ENCODE data around the gene MAX. TPM values are rescaled to one million over a fixed set of nuclear protein-coding genes. Genes with fewer than 3 reads are reported as not detected.

MAX gene, protein sequence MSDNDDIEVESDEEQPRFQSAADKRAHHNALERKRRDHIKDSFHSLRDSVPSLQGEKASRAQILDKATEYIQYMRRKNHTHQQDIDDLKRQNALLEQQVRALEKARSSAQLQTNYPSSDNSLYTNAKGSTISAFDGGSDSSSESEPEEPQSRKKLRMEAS
- total RNA-seq, result 97.5 TPM
- long read RNA-seq, transcript MAX-204 (4 exons, 1,973 nt), result major isoform, 19 of 66 reads
- long read RNA-seq, transcript MAX-205 (5 exons, 1,546 nt), result minor isoform, 17 of 66 reads
- long read RNA-seq, partial matches to known transcripts, result 3 of 66 reads
- long read RNA-seq, other reads (novel, unspliced or antisense), result 22 of 66 reads

DNA sequence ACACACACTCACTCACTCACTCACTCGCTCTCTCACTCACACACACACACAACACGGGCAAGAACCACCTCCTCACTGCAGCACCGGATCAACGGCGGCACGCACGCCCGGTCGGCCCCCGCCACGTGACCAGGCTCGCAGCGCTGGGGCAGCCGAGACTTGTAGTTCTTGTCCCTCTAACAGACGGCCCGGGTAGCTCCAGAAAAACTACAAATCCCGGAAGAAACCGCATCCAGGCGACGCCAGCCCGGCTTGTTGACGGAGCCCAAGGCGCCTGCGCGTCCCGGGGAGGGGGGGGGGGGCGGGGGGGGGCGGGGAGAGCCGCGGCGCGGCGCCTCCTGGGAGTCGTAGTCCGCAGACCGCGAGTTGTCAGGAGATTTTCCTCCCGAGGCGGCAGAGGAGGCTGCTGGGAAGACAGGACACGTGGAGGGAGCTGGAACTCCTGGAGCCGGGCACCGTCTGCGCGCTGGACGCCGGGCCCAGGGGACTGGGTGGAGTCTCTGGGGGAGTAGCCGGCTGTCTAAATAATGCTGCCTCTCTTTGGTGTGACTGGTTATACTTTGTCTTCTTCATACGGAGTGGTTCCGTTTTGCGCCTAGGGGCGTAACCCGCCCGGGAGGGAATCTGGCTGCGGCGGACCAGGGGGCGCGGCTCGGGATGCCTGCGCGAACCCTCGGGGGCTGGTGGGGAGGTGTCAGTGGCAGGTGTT, at the start of gene MAX:
MAX (minus strand) TSS at position 77 of the 709 bp plus-strand sequence. CDS start 178 bp downstream, outside the sequence.
- DNase-seq (ENCODE audit: low spot score), result peak; percentile 100

DNA sequence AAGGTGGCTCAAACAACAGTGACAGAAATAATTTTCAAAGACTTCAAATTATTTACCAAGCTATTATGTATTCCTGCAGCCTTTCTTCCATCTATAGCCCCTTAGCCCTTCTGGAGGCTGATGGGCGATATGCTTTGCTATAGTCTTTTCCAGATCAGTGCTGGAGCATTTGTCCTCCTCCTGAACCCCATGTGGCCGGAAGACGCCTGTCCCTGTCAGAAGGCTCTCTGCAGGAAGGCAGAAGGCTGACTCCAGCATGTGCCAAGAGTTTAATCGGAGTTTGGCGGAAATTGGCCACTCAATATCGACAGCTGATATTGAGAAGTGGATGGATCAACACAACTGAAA, 49.3 kb upstream of the MAX start:
- DNase-seq (ENCODE audit: low spot score), result no peak

- no peak for DNase-seq (ENCODE audit: low spot score)
Observed at GRCh38 chr14:65150898-65151608, 48.7 kb upstream of the MAX start.

DNA sequence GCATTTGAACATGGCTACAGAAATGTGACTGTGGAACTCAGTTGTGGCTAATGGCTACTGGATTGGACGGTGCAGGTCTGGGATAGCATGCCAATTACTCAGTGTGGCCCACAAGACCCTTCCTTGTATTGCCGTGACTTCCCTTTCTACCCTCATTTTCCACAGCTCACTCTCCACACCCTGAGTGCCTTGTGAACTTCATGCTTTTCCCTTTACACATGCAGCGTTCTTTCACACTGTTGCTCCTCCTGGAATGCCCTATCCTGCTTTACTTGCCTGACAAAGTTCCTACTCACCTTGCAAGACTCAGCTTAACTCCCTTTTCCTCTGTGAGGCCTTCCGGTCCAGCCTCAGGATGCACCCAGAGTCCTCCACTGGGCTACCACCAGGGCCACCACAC, 46.8 kb upstream of the MAX start:
- DNase-seq (ENCODE audit: low spot score), result no peak

- DNase-seq (ENCODE audit: low spot score), result no peak
Observed at GRCh38 chr14:65144170-65144569, 41.9 kb upstream of the MAX start.

GRCh38 chr14:65142914-65143625, 40.8 kb upstream of the MAX start:
- no peak for DNase-seq (ENCODE audit: low spot score)

GRCh38 chr14:65142429-65142828, 40.1 kb upstream of the MAX start:
- DNase-seq (ENCODE audit: low spot score), result no peak

DNA sequence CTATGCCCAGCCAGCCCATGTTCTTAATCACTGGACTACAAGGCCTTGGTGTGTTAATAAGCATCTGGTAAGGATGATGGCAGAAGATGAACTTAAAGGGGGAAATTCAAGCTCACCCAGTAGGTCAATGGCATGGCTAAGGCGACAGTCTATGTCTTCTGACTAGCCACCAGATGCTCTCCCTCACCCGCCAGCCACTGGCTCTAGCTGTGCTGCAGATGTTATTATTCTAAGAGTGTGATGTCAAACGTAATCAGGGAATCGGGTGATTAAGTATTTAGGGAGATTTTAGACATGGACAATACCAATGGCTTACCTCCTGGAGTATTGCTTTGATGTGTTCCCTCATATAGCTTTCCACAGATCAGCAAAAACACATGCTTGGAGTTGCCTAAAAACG, 39.2 kb upstream of the MAX start:
- DNase-seq (ENCODE audit: low spot score), result no peak

- DNase-seq (ENCODE audit: low spot score), result no peak
Observed at GRCh38 chr14:65137648-65138307, 35.5 kb upstream of the MAX start.

DNA sequence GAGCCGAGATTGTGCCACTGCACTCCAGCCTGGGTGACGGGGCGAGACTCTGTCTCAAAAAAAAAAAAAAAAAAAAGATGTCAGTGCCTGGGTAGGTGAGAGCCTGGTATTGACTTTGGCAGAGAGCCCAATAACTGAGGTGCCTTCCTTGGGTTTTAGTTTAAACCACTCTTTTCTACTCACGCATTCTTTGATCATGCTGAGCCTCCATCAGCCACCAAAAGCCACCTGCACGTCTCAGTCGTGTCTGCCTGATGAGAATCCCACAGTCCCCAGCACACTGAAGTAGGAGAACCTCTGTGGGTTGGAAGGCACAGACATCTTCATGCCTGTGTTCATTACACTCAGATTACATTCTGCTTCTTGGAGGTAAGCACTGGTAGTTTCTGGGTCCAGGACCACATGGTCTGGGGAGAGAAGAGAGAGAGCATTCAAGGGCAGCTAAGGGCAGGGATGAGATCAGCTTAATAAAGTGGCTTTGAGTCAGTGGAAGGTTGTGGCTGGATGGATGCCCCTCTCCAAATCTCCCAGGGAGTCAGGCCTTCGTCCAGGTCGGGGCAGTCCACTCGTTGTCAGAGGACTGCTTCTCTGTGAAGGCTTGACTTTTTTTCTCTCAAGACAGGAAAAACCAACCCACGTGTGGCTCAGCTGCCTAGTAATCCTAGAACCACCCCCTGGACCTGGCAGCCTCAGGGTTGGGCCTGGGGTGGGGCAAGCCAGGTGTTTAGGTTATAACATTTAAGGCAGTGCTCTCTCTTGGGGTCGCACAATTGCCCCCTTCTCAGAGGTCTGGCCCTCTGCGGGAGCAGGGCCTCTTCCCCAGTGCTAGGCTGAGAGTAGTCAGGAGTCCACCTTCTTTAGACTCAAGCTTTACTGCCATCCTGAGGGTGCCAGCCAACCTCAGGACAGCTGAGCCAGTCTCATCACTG, 32.6 kb upstream of the MAX start:
- DNase-seq (ENCODE audit: low spot score), result no peak

GRCh38 chr14:65132855-65133254, 30.5 kb upstream of the MAX start:
- no peak for DNase-seq (ENCODE audit: low spot score)

- DNase-seq (ENCODE audit: low spot score), result no peak
Observed at GRCh38 chr14:65131301-65131701, 29.0 kb upstream of the MAX start.

GRCh38 chr14:65128096-65128495, 25.8 kb upstream of the MAX start:
- no peak for DNase-seq (ENCODE audit: low spot score)

GRCh38 chr14:65117769-65118745, 15.7 kb upstream of the MAX start:
- DNase-seq (ENCODE audit: low spot score), result no peak

DNA sequence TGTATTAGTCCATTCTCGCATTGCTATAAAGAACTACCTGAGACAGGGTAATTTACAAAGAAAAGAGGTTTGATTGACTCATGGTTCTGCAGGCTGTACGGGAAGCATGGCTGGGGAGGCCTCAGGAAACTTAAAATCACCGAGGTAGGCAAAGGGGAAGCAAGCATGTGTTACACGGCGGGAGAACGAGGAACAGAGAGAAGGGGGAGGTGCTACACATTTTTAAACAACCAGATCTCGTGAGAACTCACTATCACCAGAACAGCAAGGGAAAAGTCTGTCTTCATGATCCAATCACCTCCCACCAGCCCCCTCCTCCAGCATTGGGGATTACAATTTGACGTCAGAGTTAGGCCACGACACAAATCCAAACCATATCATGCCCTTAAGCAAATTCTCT, 13.3 kb upstream of the MAX start:
- DNase-seq (ENCODE audit: low spot score), result no peak

- DNase-seq (ENCODE audit: low spot score), result no peak
Observed at GRCh38 chr14:65110525-65110924, 8.2 kb upstream of the MAX start.

- no peak for DNase-seq (ENCODE audit: low spot score)
Observed at GRCh38 chr14:65109357-65109756, 7.0 kb upstream of the MAX start.

GRCh38 chr14:65107200-65107599, 4.9 kb upstream of the MAX start:
- DNase-seq (ENCODE audit: low spot score), result no peak

DNA sequence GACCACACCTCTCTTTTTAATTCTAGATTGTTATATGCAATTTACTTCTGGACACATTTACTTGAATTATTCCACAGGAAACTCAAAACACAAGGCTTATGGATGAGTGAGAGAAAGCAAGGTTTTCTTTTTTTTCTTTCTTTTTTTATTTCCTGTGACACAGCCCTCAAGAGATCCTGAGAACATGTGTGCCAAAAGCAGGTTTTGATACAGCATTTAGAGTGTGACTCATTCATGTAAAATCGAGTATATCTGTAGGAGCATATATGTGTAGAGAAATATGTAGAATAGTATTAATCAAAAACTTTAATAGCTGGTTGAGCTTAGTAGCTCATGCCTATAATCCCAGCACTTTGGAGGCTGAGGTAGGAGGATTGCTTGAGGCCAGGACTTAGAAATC, 4.4 kb upstream of the MAX start:
- no peak for DNase-seq (ENCODE audit: low spot score)
